T-helper 1 cell treated with Interleukin-12 subunit alpha and Interleukin-12 subunit beta and Interleukin-4 antibody, amounts not matched to agents 30 μg/mL and 1 μg/mL, for 36 hours (primary cell): Measurements from ENCODE around the gene HDAC6.
"Not testable (repeated sequence)": the region's sequence is repeated elsewhere in the genome, so short reads cannot be mapped to it uniquely, and the experiment has no call there.

Experiments
- H3K27ac Mint-ChIP-seq: one replicate; pipeline ENCODE4 v1.8.0; 2021; ENCODE audit warnings: mild to moderate bottlenecking, mixed read lengths
- H3K27me3 Mint-ChIP-seq: one replicate; pipeline ENCODE4 v1.8.0; 2021; ENCODE audit warnings: low read depth, mixed read lengths
- H3K36me3 Mint-ChIP-seq: one replicate; pipeline ENCODE4 v1.8.0; 2021; ENCODE audit warnings: low read depth, mixed read lengths
- H3K4me1 Mint-ChIP-seq: one replicate; pipeline ENCODE4 v1.8.0; 2021; ENCODE audit warnings: low read depth, mixed read lengths
- H3K4me3 Mint-ChIP-seq: one replicate; pipeline ENCODE4 v1.8.0; 2021; ENCODE audit warnings: mild to moderate bottlenecking, moderate library complexity, mixed read lengths
- H3K9me3 Mint-ChIP-seq: one replicate; pipeline ENCODE4 v1.8.0; 2021; ENCODE audit warnings: mixed read lengths

Gene HDAC6

GRCh38 chrX:48800574-48801279 is 1.1 kb upstream of the HDAC6 start:
- Mint-ChIP-seq H3K27ac (peak overlapping the region; percentile 99), H3K36me3 (peaks cover 6% of the 10 kb centered on the region), H3K4me3 (peak overlapping the region; percentile 96), H3K4me1 (peaks cover 11% of the 10 kb centered on the region), H3K9me3 (no peaks in the 10 kb centered on the region), H3K27me3 (no peaks in the 10 kb centered on the region)

DNA sequence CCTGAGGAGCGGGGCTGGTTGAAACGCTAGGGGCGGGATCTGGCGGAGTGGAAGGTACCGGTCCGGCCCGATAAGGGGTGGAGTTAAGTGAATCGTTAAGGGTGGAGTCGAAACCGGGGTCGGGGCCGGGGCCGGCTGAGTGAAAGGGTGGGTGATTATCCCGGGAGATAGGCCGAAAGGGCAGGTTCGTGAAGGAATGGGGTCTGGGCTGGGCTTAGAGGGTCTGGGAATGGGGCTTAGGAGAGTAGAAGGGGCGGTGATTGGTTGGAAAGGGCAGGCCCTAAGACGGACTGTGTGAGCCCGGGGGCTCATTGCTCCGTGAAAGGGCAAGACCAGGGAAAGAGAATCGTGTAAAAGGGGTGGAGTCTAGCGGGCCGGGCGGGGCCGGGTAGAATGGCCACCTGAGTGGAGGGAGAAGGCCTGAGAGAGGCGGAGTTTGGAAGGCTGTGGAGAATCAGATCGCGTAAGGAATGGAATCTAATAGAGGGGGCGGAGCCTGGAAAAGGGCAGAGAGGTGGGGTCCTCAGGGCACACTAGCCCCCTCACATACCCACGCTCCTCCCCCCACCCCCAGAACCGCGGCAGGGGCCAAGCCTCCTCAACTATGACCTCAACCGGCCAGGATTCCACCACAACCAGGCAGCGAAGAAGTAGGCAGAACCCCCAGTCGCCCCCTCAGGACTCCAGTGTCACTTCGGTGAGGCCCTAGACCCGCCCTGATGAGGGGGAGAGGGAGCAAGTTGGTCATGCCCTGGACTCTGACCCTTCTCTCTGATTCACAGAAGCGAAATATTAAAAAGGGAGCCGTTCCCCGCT is 430 bp downstream of the HDAC6 start:
- Mint-ChIP-seq H3K9me3 (no peaks in the 10 kb centered on the region), H3K4me3 (peak overlapping the region; percentile 96), H3K4me1 (peaks cover 13% of the 10 kb centered on the region), H3K27me3 (no peaks in the 10 kb centered on the region), H3K27ac (peak overlapping the region; percentile 99), H3K36me3 (peaks cover 9% of the 10 kb centered on the region)

GRCh38 chrX:48802905-48803200 is 986 bp downstream of the HDAC6 start:
- Mint-ChIP-seq H3K36me3 (peaks cover 9% of the 10 kb centered on the region), H3K27ac (peak overlapping the region; percentile 99), H3K4me3 (peak overlapping the region; percentile 96), H3K27me3 (no peaks in the 10 kb centered on the region), H3K9me3 (no peaks in the 10 kb centered on the region), H3K4me1 (peaks cover 13% of the 10 kb centered on the region)

DNA sequence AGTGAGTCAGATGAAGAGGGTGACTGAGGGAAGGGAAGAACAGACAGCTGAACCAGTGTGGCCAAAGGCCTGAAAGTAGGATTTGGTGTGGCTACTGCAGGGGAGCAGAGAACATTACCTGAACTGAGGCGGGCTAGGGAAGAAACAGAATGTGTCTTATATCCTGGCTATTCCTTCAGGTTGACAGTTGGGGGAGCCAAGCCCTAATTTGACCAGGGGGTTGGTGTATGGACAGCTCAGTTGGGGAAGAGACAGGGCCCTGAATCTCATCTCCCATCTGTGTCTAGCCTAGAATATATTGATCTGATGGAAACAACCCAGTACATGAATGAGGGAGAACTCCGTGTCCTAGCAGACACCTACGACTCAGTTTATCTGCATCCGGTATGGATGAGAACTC is 4.2 kb downstream of the HDAC6 start:
- peaks cover 11% of the 10 kb centered on the region for H3K36me3 Mint-ChIP-seq
- no peaks in the 10 kb centered on the region for H3K27me3 Mint-ChIP-seq
- peaks cover 6% of the 10 kb centered on the region for H3K4me1 Mint-ChIP-seq
- H3K9me3 Mint-ChIP-seq: no peaks in the 10 kb centered on the region
- H3K27ac Mint-ChIP-seq: no peak overlapping the region
- H3K4me3 Mint-ChIP-seq: no peak overlapping the region

DNA sequence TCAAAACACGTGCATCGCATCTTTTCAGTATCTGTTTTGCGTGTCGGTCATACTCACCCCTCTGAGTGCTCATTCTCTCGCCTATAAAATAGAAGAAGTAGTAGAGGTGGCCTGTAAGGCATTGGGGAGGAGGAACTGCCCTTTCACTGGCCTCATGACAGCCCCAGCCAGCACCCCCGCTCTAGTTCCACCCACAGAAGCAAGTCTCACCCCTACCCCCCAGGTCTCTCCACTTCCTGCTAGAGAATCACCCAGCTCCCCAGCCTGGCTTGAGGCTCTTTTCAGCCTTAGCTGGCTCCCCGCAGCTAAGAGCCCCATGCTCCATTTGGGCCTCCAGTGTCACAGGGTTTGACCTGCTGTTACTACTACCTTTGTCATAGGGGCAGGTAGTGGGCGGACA is 11.8 kb downstream of the HDAC6 start:
- Mint-ChIP-seq H3K4me3 (no peak overlapping the region), H3K27me3 (no peaks in the 10 kb centered on the region), H3K9me3 (no peaks in the 10 kb centered on the region), H3K27ac (no peak overlapping the region), H3K36me3 (peaks cover 5% of the 10 kb centered on the region), H3K4me1 (no peaks in the 10 kb centered on the region)

DNA sequence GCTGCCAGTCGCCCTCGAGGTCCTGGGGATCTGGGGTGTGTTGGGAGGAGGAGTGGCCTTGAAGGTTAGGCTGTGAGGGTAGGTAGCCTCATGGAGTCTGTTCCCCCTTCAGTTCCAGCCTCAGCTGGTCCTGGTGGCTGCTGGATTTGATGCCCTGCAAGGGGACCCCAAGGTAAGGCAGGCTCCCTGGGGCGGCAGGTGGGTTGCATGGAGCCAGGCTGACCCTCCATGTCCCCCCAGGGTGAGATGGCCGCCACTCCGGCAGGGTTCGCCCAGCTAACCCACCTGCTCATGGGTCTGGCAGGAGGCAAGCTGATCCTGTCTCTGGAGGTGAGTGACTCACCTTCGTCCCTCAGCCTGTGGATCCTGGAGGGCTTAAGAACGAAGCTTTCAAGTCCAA is 12.9 kb downstream of the HDAC6 start:
- no peaks in the 10 kb centered on the region for H3K4me1 Mint-ChIP-seq
- H3K27me3 Mint-ChIP-seq: no peaks in the 10 kb centered on the region
- H3K36me3 Mint-ChIP-seq: peaks cover 5% of the 10 kb centered on the region
- no peaks in the 10 kb centered on the region for H3K9me3 Mint-ChIP-seq
- no peak overlapping the region for H3K4me3 Mint-ChIP-seq
- no peak overlapping the region for H3K27ac Mint-ChIP-seq

DNA sequence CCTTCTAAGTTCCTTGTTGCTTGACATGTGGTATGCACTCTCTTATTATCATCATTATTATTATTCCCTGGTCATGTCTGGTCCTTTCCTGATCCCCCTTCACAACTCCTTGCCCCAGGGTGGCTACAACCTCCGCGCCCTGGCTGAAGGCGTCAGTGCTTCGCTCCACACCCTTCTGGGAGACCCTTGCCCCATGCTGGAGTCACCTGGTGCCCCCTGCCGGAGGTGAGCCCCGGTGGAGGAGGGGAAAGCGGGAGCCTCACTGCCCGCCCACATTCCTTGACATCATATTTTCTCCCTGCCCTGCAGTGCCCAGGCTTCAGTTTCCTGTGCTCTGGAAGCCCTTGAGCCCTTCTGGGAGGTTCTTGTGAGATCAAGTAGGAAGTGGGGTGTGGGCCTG is 13.4 kb downstream of the HDAC6 start:
- no peak overlapping the region for H3K4me3 Mint-ChIP-seq
- H3K27me3 Mint-ChIP-seq: no peaks in the 10 kb centered on the region
- H3K36me3 Mint-ChIP-seq: peaks cover 5% of the 10 kb centered on the region

GRCh38 chrX:48816014-48816810 is 14.3 kb downstream of the HDAC6 start:
- no peaks in the 10 kb centered on the region for H3K4me1 Mint-ChIP-seq
- H3K27ac Mint-ChIP-seq: no peak overlapping the region
- no peak overlapping the region for H3K4me3 Mint-ChIP-seq
- no peaks in the 10 kb centered on the region for H3K9me3 Mint-ChIP-seq
- peaks cover 3% of the 10 kb centered on the region for H3K36me3 Mint-ChIP-seq
- H3K27me3 Mint-ChIP-seq: no peaks in the 10 kb centered on the region

More for the DNA sequence above, 13.4 kb downstream of the HDAC6 start:
- Mint-ChIP-seq H3K27ac (no peak overlapping the region), H3K9me3 (no peaks in the 10 kb centered on the region), H3K4me1 (no peaks in the 10 kb centered on the region)

DNA sequence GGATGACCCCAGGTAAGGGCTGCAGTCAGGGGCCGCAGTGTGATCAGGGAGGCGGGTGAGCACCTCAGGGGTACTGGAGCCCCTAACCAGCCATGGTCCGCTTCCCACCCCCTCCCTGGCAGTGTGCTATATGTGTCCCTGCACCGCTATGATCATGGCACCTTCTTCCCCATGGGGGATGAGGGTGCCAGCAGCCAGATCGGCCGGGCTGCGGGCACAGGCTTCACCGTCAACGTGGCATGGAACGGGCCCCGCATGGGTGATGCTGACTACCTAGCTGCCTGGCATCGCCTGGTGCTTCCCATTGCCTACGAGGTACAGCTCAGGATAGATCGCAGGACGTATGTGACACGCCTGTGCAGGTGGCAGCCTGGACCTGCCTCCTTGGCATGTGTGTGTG is 16.2 kb downstream of the HDAC6 start:
- no peaks in the 10 kb centered on the region for H3K27me3 Mint-ChIP-seq
- no peaks in the 10 kb centered on the region for H3K4me1 Mint-ChIP-seq
- no peak overlapping the region for H3K27ac Mint-ChIP-seq
- no peaks in the 10 kb centered on the region for H3K9me3 Mint-ChIP-seq
- peaks cover 3% of the 10 kb centered on the region for H3K36me3 Mint-ChIP-seq
- no peak overlapping the region for H3K4me3 Mint-ChIP-seq

GRCh38 chrX:48818866-48819265 is 17.0 kb downstream of the HDAC6 start:
- Mint-ChIP-seq H3K27ac (no peak overlapping the region), H3K9me3 (no peaks in the 10 kb centered on the region), H3K4me3 (no peak overlapping the region), H3K27me3 (no peaks in the 10 kb centered on the region), H3K4me1 (no peaks in the 10 kb centered on the region), H3K36me3 (peaks cover 3% of the 10 kb centered on the region)

DNA sequence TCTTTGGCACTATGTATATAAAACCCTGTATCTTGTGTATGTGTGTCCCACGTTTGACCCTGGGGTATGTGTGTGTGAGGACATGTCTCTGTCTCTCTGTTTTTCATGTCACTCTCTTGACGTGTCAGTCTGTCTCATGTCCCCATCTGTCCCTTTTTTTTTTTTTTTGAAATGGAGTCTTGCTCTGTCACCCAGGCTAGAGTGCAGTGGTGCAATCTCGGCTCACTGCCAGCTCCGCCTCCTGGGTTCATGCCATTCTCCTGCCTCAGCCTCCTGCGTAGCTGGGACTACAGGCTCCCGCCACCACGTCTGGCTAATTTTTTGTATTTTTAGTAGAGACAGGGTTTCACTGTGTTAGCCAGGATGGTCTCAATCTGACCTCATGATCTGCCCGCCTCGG is 17.5 kb downstream of the HDAC6 start:
- H3K4me3 Mint-ChIP-seq, H3K4me1 Mint-ChIP-seq, H3K9me3 Mint-ChIP-seq, H3K27me3 Mint-ChIP-seq, H3K27ac Mint-ChIP-seq, H3K36me3 Mint-ChIP-seq: not testable (repeated sequence)

DNA sequence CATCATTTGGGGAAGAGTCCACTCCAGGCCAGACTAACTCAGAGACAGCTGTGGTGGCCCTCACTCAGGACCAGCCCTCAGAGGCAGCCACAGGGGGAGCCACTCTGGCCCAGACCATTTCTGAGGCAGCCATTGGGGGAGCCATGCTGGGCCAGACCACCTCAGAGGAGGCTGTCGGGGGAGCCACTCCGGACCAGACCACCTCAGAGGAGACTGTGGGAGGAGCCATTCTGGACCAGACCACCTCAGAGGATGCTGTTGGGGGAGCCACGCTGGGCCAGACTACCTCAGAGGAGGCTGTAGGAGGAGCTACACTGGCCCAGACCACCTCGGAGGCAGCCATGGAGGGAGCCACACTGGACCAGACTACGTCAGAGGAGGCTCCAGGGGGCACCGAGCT is 21.2 kb downstream of the HDAC6 start:
- peaks cover 5% of the 10 kb centered on the region for H3K36me3 Mint-ChIP-seq
- H3K4me1 Mint-ChIP-seq: peaks cover 3% of the 10 kb centered on the region
- H3K4me3 Mint-ChIP-seq: no peak overlapping the region
- H3K9me3 Mint-ChIP-seq: no peaks in the 10 kb centered on the region
- H3K27ac Mint-ChIP-seq: no peak overlapping the region
- H3K27me3 Mint-ChIP-seq: peaks cover 13% of the 10 kb centered on the region

DNA sequence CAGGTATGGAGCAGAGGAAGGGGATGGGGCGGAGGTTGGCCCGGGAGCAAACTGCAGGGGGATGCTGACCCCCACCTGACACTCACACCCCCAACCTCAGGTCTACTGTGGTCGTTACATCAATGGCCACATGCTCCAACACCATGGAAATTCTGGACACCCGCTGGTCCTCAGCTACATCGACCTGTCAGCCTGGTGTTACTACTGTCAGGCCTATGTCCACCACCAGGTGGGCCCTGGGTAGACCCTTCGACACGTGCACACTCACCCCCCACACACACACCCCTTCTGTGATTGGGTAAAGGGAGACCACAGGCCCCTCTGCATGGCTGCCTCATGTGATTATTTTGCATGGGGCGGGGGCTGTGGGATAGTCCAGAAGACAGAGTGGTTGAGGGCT is 22.2 kb downstream of the HDAC6 start:
- Mint-ChIP-seq H3K27ac (no peak overlapping the region), H3K4me3 (no peak overlapping the region), H3K9me3 (no peaks in the 10 kb centered on the region), H3K36me3 (peaks cover 5% of the 10 kb centered on the region), H3K4me1 (peaks cover 3% of the 10 kb centered on the region), H3K27me3 (peaks cover 23% of the 10 kb centered on the region)

DNA sequence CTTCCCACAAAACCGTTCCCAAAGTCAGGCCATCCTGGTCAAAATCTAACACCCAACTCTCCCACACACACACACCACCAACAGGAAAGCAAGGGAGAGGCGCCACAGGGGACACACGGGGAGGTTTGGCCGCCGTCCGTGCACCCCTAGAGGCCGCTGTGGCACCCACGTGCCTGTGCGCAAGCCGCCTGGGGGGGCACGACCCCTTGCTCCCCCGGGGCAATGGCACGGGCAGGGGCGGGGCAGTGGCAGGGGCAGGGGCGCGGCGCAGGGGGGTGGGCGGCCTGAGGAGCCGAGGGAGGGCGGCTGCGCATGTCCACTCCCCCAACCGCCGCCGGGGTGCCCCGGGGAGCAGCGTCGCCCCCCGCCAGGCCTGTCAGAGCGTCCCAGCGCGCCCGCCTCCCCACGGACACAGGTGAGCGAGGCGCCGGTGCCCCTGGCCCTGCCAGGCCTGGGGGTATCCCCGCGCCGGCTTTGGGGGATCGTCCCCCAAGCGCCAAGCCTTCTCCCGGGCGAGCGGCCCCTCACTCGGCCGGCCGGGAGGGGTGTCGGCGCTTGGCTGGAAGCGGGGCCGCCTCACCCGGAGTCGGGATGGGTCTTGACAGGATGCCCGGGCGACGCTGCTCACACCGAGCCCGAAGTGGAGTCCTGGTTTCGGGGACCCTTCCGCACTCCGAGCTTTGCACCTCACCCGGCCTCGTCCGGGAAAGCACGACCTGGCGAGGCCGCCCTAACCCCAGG is 24.4 kb downstream of the HDAC6 start, which contains the start of gene ERAS:
ERAS (plus strand) TSS at position 379 of the 741 bp plus-strand sequence. CDS start 2,611 bp downstream, outside the sequence.
- no peaks in the 10 kb centered on the region for H3K9me3 Mint-ChIP-seq
- peaks cover 3% of the 10 kb centered on the region for H3K4me1 Mint-ChIP-seq
- no peak within 1 kb of the TSS for H3K27ac Mint-ChIP-seq
- H3K4me3 Mint-ChIP-seq: no peak within 1 kb of the TSS
- peaks cover 5% of the 10 kb centered on the region for H3K36me3 Mint-ChIP-seq
- H3K27me3 Mint-ChIP-seq: peaks cover 30% of the 10 kb centered on the region
